Thyroid gland (tissue), 4 donors: ENCODE results near the gene STAP2.

Experiments
- POLR2A ChIP-seq, 2 donors: fragments of 450-650 bp; IDR thresholded peaks; one replicate each; pipeline ENCODE4 v1.6.1; 2017; ENCODE audit warnings: antibody characterized with exemption in 2 of 2, mild to moderate bottlenecking in 2 of 2, moderate library complexity in 1 of 2
- TF ChIP-seq, protein P1 (sequence below), 6 experiments: fragments of 200-600 bp in 3 of 6; fragments of 450-650 bp in 3 of 6; sonication (generic) in 3 of 6; IDR thresholded peaks; one replicate each; pipeline ENCODE4 v1.5.1; 2016 to 2019; ENCODE audit warnings: antibody characterized with exemption in 6 of 6, mild to moderate bottlenecking in 2 of 6, inconsistent platforms in 1 of 6, moderate library complexity in 1 of 6

DNA sequence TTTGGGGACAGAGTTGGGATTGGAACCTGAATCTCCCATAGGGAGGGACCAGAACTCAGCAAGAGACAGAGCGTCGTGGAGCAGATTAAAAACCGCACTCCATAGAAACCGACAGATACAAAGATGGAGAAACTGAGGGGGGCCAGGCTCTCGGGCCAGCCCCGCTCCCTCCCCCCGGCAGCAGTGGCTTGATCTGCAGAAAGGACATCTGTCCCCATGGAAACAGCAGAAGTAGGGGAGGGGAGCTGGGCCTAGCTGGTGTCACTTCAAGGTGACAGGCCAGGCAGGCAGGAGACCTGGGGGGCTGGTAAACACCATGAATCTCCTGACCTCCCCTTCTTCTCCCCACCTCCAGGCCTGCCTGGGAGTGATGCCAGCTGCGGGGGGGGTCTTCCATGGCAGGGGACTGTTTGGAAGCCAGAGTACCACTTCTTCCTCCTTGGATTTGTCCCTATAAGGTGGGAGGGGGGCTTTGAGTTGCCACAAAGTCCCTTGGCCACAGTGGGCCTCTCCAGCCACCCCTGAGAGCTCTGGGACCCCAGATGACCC, 47.4 kb downstream of the STAP2 start:
- TF ChIP-seq, protein P1, sequence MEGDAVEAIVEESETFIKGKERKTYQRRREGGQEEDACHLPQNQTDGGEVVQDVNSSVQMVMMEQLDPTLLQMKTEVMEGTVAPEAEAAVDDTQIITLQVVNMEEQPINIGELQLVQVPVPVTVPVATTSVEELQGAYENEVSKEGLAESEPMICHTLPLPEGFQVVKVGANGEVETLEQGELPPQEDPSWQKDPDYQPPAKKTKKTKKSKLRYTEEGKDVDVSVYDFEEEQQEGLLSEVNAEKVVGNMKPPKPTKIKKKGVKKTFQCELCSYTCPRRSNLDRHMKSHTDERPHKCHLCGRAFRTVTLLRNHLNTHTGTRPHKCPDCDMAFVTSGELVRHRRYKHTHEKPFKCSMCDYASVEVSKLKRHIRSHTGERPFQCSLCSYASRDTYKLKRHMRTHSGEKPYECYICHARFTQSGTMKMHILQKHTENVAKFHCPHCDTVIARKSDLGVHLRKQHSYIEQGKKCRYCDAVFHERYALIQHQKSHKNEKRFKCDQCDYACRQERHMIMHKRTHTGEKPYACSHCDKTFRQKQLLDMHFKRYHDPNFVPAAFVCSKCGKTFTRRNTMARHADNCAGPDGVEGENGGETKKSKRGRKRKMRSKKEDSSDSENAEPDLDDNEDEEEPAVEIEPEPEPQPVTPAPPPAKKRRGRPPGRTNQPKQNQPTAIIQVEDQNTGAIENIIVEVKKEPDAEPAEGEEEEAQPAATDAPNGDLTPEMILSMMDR (IDR thresholded peaks at IDR 0.05) = no peak
- no peak for TF ChIP-seq POLR2A (IDR thresholded peaks at IDR 0.05)
